ENCODE results near the gene SPAAR. TPM values are rescaled to one million over a fixed set of nuclear protein-coding genes. Genes with fewer than 3 reads are reported as not detected.
A peak's percentile ranks its signal among the peaks of the same experiment; 100 is the strongest.

SPAAR gene
- total and polyA plus RNA-seq, 9 of the 15 experiments (the other 6 are each of a cell fraction or from before 2014, with no cell fraction given) = not detected

DNA sequence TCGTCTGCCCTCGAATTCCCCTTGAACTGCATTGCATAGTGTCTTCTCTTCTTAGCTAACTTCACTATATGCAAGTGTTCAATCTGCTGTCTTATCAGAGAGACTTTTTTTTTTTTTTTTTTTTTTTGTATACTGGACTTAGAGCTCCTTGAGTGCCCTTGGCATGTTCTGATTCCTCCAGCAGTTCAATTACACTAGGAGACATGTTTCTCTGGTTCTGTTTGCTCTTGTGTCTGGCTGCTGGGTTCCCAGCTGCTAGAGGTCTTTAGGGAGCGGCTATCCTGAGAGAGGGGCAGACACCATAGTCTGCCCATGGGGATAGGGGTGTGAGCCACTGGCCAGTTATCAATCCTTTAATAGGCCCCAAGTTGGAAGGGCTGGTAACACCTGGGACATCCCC, 35.6 kb downstream of the SPAAR start (continued):
- TF ChIP-seq, protein P1, sequence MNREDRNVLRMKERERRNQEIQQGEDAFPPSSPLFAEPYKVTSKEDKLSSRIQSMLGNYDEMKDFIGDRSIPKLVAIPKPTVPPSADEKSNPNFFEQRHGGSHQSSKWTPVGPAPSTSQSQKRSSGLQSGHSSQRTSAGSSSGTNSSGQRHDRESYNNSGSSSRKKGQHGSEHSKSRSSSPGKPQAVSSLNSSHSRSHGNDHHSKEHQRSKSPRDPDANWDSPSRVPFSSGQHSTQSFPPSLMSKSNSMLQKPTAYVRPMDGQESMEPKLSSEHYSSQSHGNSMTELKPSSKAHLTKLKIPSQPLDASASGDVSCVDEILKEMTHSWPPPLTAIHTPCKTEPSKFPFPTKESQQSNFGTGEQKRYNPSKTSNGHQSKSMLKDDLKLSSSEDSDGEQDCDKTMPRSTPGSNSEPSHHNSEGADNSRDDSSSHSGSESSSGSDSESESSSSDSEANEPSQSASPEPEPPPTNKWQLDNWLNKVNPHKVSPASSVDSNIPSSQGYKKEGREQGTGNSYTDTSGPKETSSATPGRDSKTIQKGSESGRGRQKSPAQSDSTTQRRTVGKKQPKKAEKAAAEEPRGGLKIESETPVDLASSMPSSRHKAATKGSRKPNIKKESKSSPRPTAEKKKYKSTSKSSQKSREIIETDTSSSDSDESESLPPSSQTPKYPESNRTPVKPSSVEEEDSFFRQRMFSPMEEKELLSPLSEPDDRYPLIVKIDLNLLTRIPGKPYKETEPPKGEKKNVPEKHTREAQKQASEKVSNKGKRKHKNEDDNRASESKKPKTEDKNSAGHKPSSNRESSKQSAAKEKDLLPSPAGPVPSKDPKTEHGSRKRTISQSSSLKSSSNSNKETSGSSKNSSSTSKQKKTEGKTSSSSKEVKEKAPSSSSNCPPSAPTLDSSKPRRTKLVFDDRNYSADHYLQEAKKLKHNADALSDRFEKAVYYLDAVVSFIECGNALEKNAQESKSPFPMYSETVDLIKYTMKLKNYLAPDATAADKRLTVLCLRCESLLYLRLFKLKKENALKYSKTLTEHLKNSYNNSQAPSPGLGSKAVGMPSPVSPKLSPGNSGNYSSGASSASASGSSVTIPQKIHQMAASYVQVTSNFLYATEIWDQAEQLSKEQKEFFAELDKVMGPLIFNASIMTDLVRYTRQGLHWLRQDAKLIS (CRISPR knock-in tag; IDR thresholded peaks at IDR 0.05) = no peak
- no peak for TF ChIP-seq GATAD2A (IDR thresholded peaks at IDR 0.05)

- no peak overlapping the region; the same call in 2 of the 3 replicates for H3K27ac ChIP-seq (ENCODE audit: extremely low read depth, low read depth, low read length)
- no peaks in the 10 kb centered on the region for H3K79me2 ChIP-seq (ENCODE audit: control insufficient read depth, insufficient read depth, low read length)
- H3K4me3 ChIP-seq = no peak overlapping the region
- CTCF ChIA-PET (ENCODE audit: low intra/inter-chr PET ratio) = interaction anchor here (0.9 to 1.7 kb wide), 2 partner anchors 34 to 42 kb away, joined by 5 to 6 read pairs; no protein-coding TSS in a partner anchor
- DNase-seq (ENCODE audit: extremely low read depth in 1 of 4, low spot score in 3 of 4) = peak; percentile 76 to 86 (median 78)
- peak; percentile 87 for ATAC-seq
- no peaks in the 10 kb centered on the region for H3K27me3 ChIP-seq (ENCODE audit: control insufficient read depth in 2 of 2, insufficient read depth in 2 of 2, low read length in 2 of 2)
- WGBS (ENCODE audit: insufficient coverage, low coverage, missing lambda C conversion rate) = 21% methylated on average over 10 of the region's 10 CpGs
- H3K36me3 ChIP-seq (ENCODE audit: control insufficient read depth, insufficient read depth, low read length) = no peaks in the 10 kb centered on the region; the same call in 2 of the 3 replicates
- H3K4me1 ChIP-seq (replicated peaks in 1 of 2; ENCODE audit: control insufficient read depth in 2 of 2, insufficient read depth in 2 of 2, low read length in 2 of 2) = peaks cover 2 to 3% of the 10 kb centered on the region in 2 experiments; a peak in 3 of 5 replicates
- H3K9ac ChIP-seq (ENCODE audit: insufficient read depth in 1 of 2, low read depth in 2 of 2, low read length in 2 of 2) = no peak overlapping the region
- no TSS peak for BruUV-seq (replicated peaks)
- no peaks in the 10 kb centered on the region for H3K9me1 ChIP-seq (ENCODE audit: control insufficient read depth, insufficient read depth, low read length)
- in situ Hi-C loops (cut with MboI) (loop anchor here (5.0 kb wide), 1 partner anchor 43 kb away; no protein-coding TSS in a partner anchor), intact Hi-C loops (cut with micrococcal nuclease) (loop anchor here (2.0 kb wide), 1 partner anchor 43 kb away; no protein-coding TSS in a partner anchor)
- FAIRE-seq = peak; percentile 93
- H3K9me3 ChIP-seq (replicated peaks; ENCODE audit: control insufficient read depth, insufficient read depth, low read depth, low read length) = no peaks in the 10 kb centered on the region
- H3K4me2 ChIP-seq (ENCODE audit: insufficient read depth, low read length) = peak overlapping the region; percentile 17; the same call in 1 of the 2 replicates
- H4K20me1 ChIP-seq (replicated peaks; ENCODE audit: control insufficient read depth, insufficient read depth, low read length) = no peaks in the 10 kb centered on the region
- POLR2A ChIA-PET = interaction anchor here (2.2 kb wide), 1 partner anchor 21 kb away, joined by 16 read pairs; no protein-coding TSS in a partner anchor
- H2AFZ ChIP-seq (ENCODE audit: low read depth, low read length) = peak overlapping the region; percentile 74
- TF ChIP-seq NR2F6 (CRISPR knock-in tag; IDR thresholded peaks at IDR 0.05) = no peak
- peak; percentile 26; the same call in 1 of the 2 replicates for TF ChIP-seq ZNF644 (tag; IDR thresholded peaks at IDR 0.05; ENCODE audit: low read depth)
- no peak for TF ChIP-seq RBM25 (IDR thresholded peaks at IDR 0.05; ENCODE audit: low read depth, low read length, severe bottlenecking)
- no peak for TF ChIP-seq ZNF785 (CRISPR knock-in tag; IDR thresholded peaks at IDR 0.05)
- no peak for TF ChIP-seq ATF2 (CRISPR knock-in tag; IDR thresholded peaks at IDR 0.05)
- TF ChIP-seq, protein P2, sequence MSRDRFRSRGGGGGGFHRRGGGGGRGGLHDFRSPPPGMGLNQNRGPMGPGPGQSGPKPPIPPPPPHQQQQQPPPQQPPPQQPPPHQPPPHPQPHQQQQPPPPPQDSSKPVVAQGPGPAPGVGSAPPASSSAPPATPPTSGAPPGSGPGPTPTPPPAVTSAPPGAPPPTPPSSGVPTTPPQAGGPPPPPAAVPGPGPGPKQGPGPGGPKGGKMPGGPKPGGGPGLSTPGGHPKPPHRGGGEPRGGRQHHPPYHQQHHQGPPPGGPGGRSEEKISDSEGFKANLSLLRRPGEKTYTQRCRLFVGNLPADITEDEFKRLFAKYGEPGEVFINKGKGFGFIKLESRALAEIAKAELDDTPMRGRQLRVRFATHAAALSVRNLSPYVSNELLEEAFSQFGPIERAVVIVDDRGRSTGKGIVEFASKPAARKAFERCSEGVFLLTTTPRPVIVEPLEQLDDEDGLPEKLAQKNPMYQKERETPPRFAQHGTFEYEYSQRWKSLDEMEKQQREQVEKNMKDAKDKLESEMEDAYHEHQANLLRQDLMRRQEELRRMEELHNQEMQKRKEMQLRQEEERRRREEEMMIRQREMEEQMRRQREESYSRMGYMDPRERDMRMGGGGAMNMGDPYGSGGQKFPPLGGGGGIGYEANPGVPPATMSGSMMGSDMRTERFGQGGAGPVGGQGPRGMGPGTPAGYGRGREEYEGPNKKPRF (IDR thresholded peaks at IDR 0.05; ENCODE audit: low read depth, low read length) = no peak
- TF ChIP-seq, protein P3, sequence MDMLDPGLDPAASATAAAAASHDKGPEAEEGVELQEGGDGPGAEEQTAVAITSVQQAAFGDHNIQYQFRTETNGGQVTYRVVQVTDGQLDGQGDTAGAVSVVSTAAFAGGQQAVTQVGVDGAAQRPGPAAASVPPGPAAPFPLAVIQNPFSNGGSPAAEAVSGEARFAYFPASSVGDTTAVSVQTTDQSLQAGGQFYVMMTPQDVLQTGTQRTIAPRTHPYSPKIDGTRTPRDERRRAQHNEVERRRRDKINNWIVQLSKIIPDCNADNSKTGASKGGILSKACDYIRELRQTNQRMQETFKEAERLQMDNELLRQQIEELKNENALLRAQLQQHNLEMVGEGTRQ (CRISPR knock-in tag; IDR thresholded peaks at IDR 0.05) = peak; percentile 10; the same call in 1 of the 2 replicates
- no peak for TF ChIP-seq FOXA3 (CRISPR knock-in tag; conservative IDR thresholded peaks at IDR 0.05 in 1 of 2, IDR thresholded peaks at IDR 0.05 in 1 of 2)
- no peak for TF ChIP-seq GATAD2A (IDR thresholded peaks at IDR 0.05)
Observed at GRCh38 chr9:35945341-35946018, 36.2 kb downstream of the SPAAR start.

Measured in K562 (cell line).